ENCODE data around the gene ABTB2. TPM values are rescaled to one million over a fixed set of nuclear protein-coding genes. Genes with fewer than 3 reads are reported as not detected.

The ABTB2 gene
- total and polyA plus RNA-seq, 10 of the 15 experiments (the other 5 are each of a cell fraction or from before 2014, with no cell fraction given) = 0.13 to 2.1 (median 0.72) TPM

DNA sequence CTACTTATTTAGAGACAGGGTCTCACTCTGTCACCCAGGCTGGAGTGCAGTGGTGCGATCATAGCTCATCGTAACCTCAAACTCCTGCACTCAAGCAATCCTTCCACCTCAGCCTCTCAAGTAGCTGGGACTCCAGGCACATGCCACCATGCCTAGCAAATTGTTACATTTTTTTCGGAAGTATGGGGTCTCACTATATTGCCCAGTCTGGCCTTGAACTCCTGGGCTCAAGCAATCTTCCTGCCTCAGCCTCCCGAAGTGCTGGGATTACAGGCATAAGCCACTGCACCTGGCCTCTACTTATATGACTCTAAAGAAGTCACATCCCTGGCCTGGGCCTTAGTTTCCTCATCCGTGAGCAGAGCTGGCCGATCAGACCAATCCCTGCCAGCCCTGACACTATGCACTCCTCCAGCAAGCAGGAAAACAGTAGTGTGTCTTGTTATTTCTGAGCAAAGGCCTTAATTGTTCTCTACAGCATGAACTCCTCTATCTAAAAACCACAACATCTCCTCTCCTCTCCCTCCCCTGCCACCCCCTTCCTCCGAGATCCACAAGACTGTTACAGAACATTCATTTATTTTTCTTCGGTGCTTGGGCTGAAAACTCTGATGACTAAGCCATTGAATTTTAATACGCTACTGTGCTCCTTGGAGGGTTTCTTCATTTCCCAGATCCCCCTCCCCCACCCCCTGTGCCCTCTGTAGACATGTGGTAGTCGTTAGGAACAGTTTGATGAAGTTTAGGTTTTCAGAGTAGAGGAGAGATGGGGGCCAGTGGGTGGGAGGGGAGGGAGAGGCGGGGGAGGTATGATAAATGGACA, 91.5 kb downstream of the ABTB2 start:
- in situ Hi-C loops (cut with MboI) = no loop called here
- Histone ChIP-seq H3K36me3 (ENCODE audit: control insufficient read depth in 2 of 2, insufficient read depth in 2 of 2, low read length in 1 of 2) (no peaks in the 10 kb centered on the region), H3K79me2 (ENCODE audit: control insufficient read depth, insufficient read depth, low read length) (no peaks in the 10 kb centered on the region), H3K27ac (ENCODE audit: control insufficient read depth, insufficient read depth) (no peak overlapping the region), H3K4me2 (ENCODE audit: control insufficient read depth, insufficient read depth) (no peak overlapping the region), H4K20me1 (ENCODE audit: control insufficient read depth, insufficient read depth) (no peaks in the 10 kb centered on the region), H2AFZ (ENCODE audit: control insufficient read depth, low read depth, low read length) (no peak overlapping the region), H3K4me3 (no peak overlapping the region), H3K9me3 (replicated peaks; ENCODE audit: control insufficient read depth, insufficient read depth, low read length) (no peaks in the 10 kb centered on the region), H3K27me3 (replicated peaks in 1 of 2; ENCODE audit: control insufficient read depth in 2 of 2, insufficient read depth in 2 of 2, low read length in 1 of 2) (no peaks in the 10 kb centered on the region), H3K4me1 (ENCODE audit: control insufficient read depth, insufficient read depth, low read length) (no peaks in the 10 kb centered on the region), H3K9ac (ENCODE audit: control insufficient read depth, insufficient read depth, low read length) (no peak overlapping the region)
- POLR2A ChIA-PET = interaction anchor here (1.6 kb wide), 1 partner anchor 32 kb away, joined by 4 read pairs; no protein-coding TSS in a partner anchor
- RAD21 ChIA-PET (ENCODE audit: unreplicated experiment) = no interaction called here
- CTCF ChIA-PET = no interaction called here
- SMC1A ChIA-PET (ENCODE audit: uncharacterized antibody, unreplicated experiment) = interaction anchor here (1.1 kb wide), 1 partner anchor 18 kb away, joined by 3 read pairs; no protein-coding TSS in a partner anchor
- FAIRE-seq = no peak
- TF ChIP-seq CTCF (IDR thresholded peaks at IDR 0.05 in 2 of 3, conservative IDR thresholded peaks at IDR 0.05 in 1 of 3; ENCODE audit: control insufficient read depth in 2 of 3, extremely low read depth in 1 of 3, insufficient read depth in 1 of 3, low read depth in 3 of 3, low read length in 3 of 3) (no peak), CHD4 (IDR thresholded peaks at IDR 0.05) (no peak), FOS (IDR thresholded peaks at IDR 0.05; ENCODE audit: borderline replicate concordance, extremely low read depth, insufficient read length) (no peak), BMI1 (IDR thresholded peaks at IDR 0.05; ENCODE audit: borderline replicate concordance) (no peak), NFIC (IDR thresholded peaks at IDR 0.05; ENCODE audit: low read depth, low read length) (no peak), YBX1 (IDR thresholded peaks at IDR 0.05) (no peak), RCOR1 (conservative IDR thresholded peaks at IDR 0.05; ENCODE audit: low read depth, low read length) (no peak), RFX5 (IDR thresholded peaks at IDR 0.05; ENCODE audit: low read depth, low read length) (no peak), HDAC2 (IDR thresholded peaks at IDR 0.05) (no peak), POLR2AphosphoS2 (IDR thresholded peaks at IDR 0.05; ENCODE audit: low read depth, low read length) (no peak), POLR2A (IDR thresholded peaks at IDR 0.05; ENCODE audit: low read depth, low read length) (no peak), EGR1 (IDR thresholded peaks at IDR 0.05; ENCODE audit: borderline replicate concordance in 1 of 2, low read depth in 2 of 2, low read length in 2 of 2) (no peak), SREBF2 (IDR thresholded peaks at IDR 0.05; ENCODE audit: low read length) (no peak), RBBP5 (conservative IDR thresholded peaks at IDR 0.05) (no peak), SMC3 (IDR thresholded peaks at IDR 0.05; ENCODE audit: borderline replicate concordance, low read length) (no peak), NFYB (IDR thresholded peaks at IDR 0.05; ENCODE audit: insufficient read depth, low read depth, low read length) (no peak), POLR2AphosphoS5 (IDR thresholded peaks at IDR 0.05; ENCODE audit: low read length) (no peak), NRF1 (conservative IDR thresholded peaks at IDR 0.05; ENCODE audit: low read depth, low read length) (no peak), TCF7 (IDR thresholded peaks at IDR 0.05; ENCODE audit: borderline replicate concordance) (no peak)
- TF ChIP-seq, protein P1, sequence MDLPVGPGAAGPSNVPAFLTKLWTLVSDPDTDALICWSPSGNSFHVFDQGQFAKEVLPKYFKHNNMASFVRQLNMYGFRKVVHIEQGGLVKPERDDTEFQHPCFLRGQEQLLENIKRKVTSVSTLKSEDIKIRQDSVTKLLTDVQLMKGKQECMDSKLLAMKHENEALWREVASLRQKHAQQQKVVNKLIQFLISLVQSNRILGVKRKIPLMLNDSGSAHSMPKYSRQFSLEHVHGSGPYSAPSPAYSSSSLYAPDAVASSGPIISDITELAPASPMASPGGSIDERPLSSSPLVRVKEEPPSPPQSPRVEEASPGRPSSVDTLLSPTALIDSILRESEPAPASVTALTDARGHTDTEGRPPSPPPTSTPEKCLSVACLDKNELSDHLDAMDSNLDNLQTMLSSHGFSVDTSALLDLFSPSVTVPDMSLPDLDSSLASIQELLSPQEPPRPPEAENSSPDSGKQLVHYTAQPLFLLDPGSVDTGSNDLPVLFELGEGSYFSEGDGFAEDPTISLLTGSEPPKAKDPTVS (IDR thresholded peaks at IDR 0.05; ENCODE audit: low read depth, low read length) = no peak
- no peak for DNase-seq (ENCODE audit: low read depth, low spot score)
- no peak for ATAC-seq
- 75% methylated on average over 9 of the region's 11 CpGs for WGBS (ENCODE audit: insufficient coverage, insufficient replicate concordance, low lambda C conversion rate, missing lambda C conversion rate)
- BruUV-seq (replicated peaks) = no TSS peak
- intact Hi-C loops (cut with micrococcal nuclease; ENCODE audit: unreplicated experiment) = no loop called here
